IPS-15b (cell line): ENCODE data around the gene THBS3.
A peak's percentile ranks its signal among the peaks of the same experiment; 100 is the strongest.

Experiments
- H3K27me3 ChIP-seq: one replicate; pipeline ENCODE4 v1.6.1; 2013; ENCODE audit warnings: low read length; ENCODE audit not compliant: control insufficient read depth, insufficient read depth
- H3K36me3 ChIP-seq: one replicate; pipeline ENCODE4 v1.6.1; 2013; ENCODE audit warnings: low read length; ENCODE audit not compliant: control insufficient read depth, insufficient read depth
- H3K4me1 ChIP-seq: one replicate; pipeline ENCODE4 v1.6.1; 2013; ENCODE audit warnings: mild to moderate bottlenecking, low read length; ENCODE audit not compliant: control insufficient read depth, insufficient read depth
- H3K4me3 ChIP-seq: one replicate; pipeline ENCODE4 v1.5.1; 2013; ENCODE audit warnings: low read depth, low read length
- H3K9ac ChIP-seq: one replicate; pipeline ENCODE4 v1.6.1; 2013; ENCODE audit warnings: low read depth, mild to moderate bottlenecking, low read length
- H3K9me3 ChIP-seq: one replicate; pipeline ENCODE4 v1.6.1; 2013; ENCODE audit warnings: mild to moderate bottlenecking, low read length; ENCODE audit not compliant: control insufficient read depth, insufficient read depth

Gene THBS3

GRCh38 chr1:155207806-155208540 lies at the start of gene THBS3:
THBS3 (minus strand) TSS chr1:155207897; CDS start chr1:155207876, 21 bp downstream.
- peaks cover 4% of the 10 kb centered on the region for H3K36me3 ChIP-seq

GRCh38 chr1:155256058-155256852 lies 48.6 kb upstream of the THBS3 start:
- H3K4me3 ChIP-seq, result peak overlapping the region; percentile 79
- no peak overlapping the region for H3K9ac ChIP-seq
- no peaks in the 10 kb centered on the region for H3K4me1 ChIP-seq
- no peaks in the 10 kb centered on the region for H3K9me3 ChIP-seq
- peaks cover 9% of the 10 kb centered on the region for H3K36me3 ChIP-seq
- no peaks in the 10 kb centered on the region for H3K27me3 ChIP-seq

More at GRCh38 chr1:155207806-155208540, at the start of gene THBS3:
- Histone ChIP-seq H3K9ac (peak within 1 kb of the TSS; percentile 51), H3K4me1 (no peaks in the 10 kb centered on the region), H3K4me3 (peak within 1 kb of the TSS; percentile 67), H3K9me3 (no peaks in the 10 kb centered on the region), H3K27me3 (no peaks in the 10 kb centered on the region)

- Histone ChIP-seq H3K4me3 (peak within 1 kb of the TSS; percentile 79), H3K36me3 (peaks cover 9% of the 10 kb centered on the region), H3K4me1 (no peaks in the 10 kb centered on the region), H3K9ac (peak within 1 kb of the TSS; percentile 81), H3K9me3 (no peaks in the 10 kb centered on the region), H3K27me3 (no peaks in the 10 kb centered on the region)
Observed at GRCh38 chr1:155255243-155256007, 47.7 kb upstream of the THBS3 start, which contains the start of gene ENTREP3. ENTREP3 (minus strand) TSS chr1:155255483; CDS start chr1:155254877, 606 bp downstream.

GRCh38 chr1:155254714-155255242 lies 47.1 kb upstream of the THBS3 start:
- H3K4me3 ChIP-seq, result peak overlapping the region; percentile 79
- H3K27me3 ChIP-seq, result no peaks in the 10 kb centered on the region
- H3K36me3 ChIP-seq, result peaks cover 4% of the 10 kb centered on the region
- H3K4me1 ChIP-seq, result no peaks in the 10 kb centered on the region
- H3K9ac ChIP-seq, result peak overlapping the region; percentile 47
- no peaks in the 10 kb centered on the region for H3K9me3 ChIP-seq

GRCh38 chr1:155254228-155254713 lies 46.6 kb upstream of the THBS3 start:
- Histone ChIP-seq H3K4me1 (no peaks in the 10 kb centered on the region), H3K4me3 (peak overlapping the region; percentile 79), H3K27me3 (no peaks in the 10 kb centered on the region), H3K9ac (no peak overlapping the region), H3K36me3 (peaks cover 4% of the 10 kb centered on the region), H3K9me3 (no peaks in the 10 kb centered on the region)

GRCh38 chr1:155253797-155254196 lies 46.1 kb upstream of the THBS3 start:
- Histone ChIP-seq H3K4me1 (no peaks in the 10 kb centered on the region), H3K4me3 (peak overlapping the region; percentile 79), H3K9ac (no peak overlapping the region), H3K9me3 (no peaks in the 10 kb centered on the region), H3K36me3 (peaks cover 4% of the 10 kb centered on the region), H3K27me3 (no peaks in the 10 kb centered on the region)

GRCh38 chr1:155253208-155253607 lies 45.5 kb upstream of the THBS3 start:
- Histone ChIP-seq H3K27me3 (no peaks in the 10 kb centered on the region), H3K9me3 (no peaks in the 10 kb centered on the region), H3K9ac (no peak overlapping the region), H3K4me1 (no peaks in the 10 kb centered on the region), H3K36me3 (peaks cover 7% of the 10 kb centered on the region), H3K4me3 (no peak overlapping the region)

- Histone ChIP-seq H3K4me3 (no peak overlapping the region), H3K27me3 (peaks cover 3% of the 10 kb centered on the region), H3K4me1 (no peaks in the 10 kb centered on the region), H3K9ac (no peak overlapping the region), H3K9me3 (no peaks in the 10 kb centered on the region), H3K36me3 (peaks cover 11% of the 10 kb centered on the region)
Observed at GRCh38 chr1:155251566-155251965, 43.9 kb upstream of the THBS3 start.

- H3K9ac ChIP-seq, result peak overlapping the region; percentile 26
- H3K4me3 ChIP-seq, result peak overlapping the region; percentile 71
- H3K9me3 ChIP-seq, result no peaks in the 10 kb centered on the region
- peaks cover 10% of the 10 kb centered on the region for H3K27me3 ChIP-seq
- no peaks in the 10 kb centered on the region for H3K4me1 ChIP-seq
- peaks cover 11% of the 10 kb centered on the region for H3K36me3 ChIP-seq
Observed at GRCh38 chr1:155250633-155251449, 43.1 kb upstream of the THBS3 start.

GRCh38 chr1:155250246-155250632 lies 42.5 kb upstream of the THBS3 start:
- H3K36me3 ChIP-seq, result peaks cover 11% of the 10 kb centered on the region
- no peaks in the 10 kb centered on the region for H3K9me3 ChIP-seq
- peaks cover 14% of the 10 kb centered on the region for H3K27me3 ChIP-seq
- H3K4me1 ChIP-seq, result no peaks in the 10 kb centered on the region
- H3K9ac ChIP-seq, result no peak overlapping the region
- peak overlapping the region; percentile 71 for H3K4me3 ChIP-seq
